ENCODE measurements around the gene ELMO2.

GRCh38 chr20:46359233-46359751 is 47.1 kb downstream of the ELMO2 start:
- TF ChIP-seq CTCF (IDR thresholded peaks at IDR 0.05; ENCODE audit: low read length) = no peak
- TF ChIP-seq EZH2phosphoT487 (IDR thresholded peaks at IDR 0.05; ENCODE audit: low read length) = no peak
